Central memory CD8-positive, alpha-beta T cell (primary cell): ENCODE measurements around the gene ATP6AP2.

ENCODE experiments used
- ATAC-seq: fragments of 150-1000 bp; cut with Tn5 transposase; replicated peaks from 2 replicates; pipeline ENCODE4 v1.10.0; 2022; ENCODE audit warnings: mild to moderate bottlenecking, moderate FRiP score, moderate number of reproducible peaks; ENCODE audit not compliant: poor library complexity, severe bottlenecking; ENCODE audit errors: extremely low read depth
- DNase-seq, 2 donors: peaks; one replicate each; pipeline ENCODE4 v3.0.0; 2021; ENCODE audit warnings: low spot score in 2 of 2
- H3K27ac Mint-ChIP-seq: one replicate; pipeline ENCODE4 v1.8.0; 2022; ENCODE audit warnings: low read depth, mild to moderate bottlenecking, moderate library complexity, mixed read lengths
- H3K27me3 Mint-ChIP-seq: one replicate; pipeline ENCODE4 v1.8.0; 2022; ENCODE audit warnings: mixed read lengths
- H3K36me3 Mint-ChIP-seq: one replicate; pipeline ENCODE4 v1.8.0; 2022; ENCODE audit warnings: mild to moderate bottlenecking, moderate library complexity, mixed read lengths; ENCODE audit not compliant: insufficient read depth
- H3K4me1 Mint-ChIP-seq: one replicate; pipeline ENCODE4 v1.8.0; 2022; ENCODE audit warnings: mixed read lengths
- H3K4me3 Mint-ChIP-seq: one replicate; pipeline ENCODE4 v1.8.0; 2022; ENCODE audit warnings: mild to moderate bottlenecking, moderate library complexity, mixed read lengths
- H3K9me3 Mint-ChIP-seq: one replicate; pipeline ENCODE4 v1.8.0; 2022; ENCODE audit warnings: mixed read lengths

Gene ATP6AP2

DNA sequence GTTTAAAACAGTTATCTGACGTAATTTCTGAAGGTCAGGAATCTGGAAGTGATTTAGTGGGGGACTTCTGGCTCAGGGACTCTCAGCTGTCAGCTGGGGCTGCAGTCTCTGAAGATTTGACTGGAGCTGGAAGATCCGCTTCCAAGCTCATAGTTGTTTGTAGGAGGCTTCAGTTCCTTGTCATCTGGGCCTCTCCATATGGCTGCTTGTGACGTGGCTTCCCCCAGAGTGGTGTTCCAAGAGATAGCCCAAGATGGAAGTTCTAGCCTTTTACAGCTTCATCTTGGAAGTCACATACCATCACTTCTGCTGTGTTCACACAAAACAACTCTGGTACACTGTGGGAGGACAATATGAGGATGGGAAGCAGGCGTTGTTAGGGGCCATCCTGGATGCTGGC is 44.5 kb downstream of the ATP6AP2 start:
- Mint-ChIP-seq H3K36me3 (peaks cover 21% of the 10 kb centered on the region), H3K27me3 (no peaks in the 10 kb centered on the region), H3K27ac (no peak overlapping the region)

DNA sequence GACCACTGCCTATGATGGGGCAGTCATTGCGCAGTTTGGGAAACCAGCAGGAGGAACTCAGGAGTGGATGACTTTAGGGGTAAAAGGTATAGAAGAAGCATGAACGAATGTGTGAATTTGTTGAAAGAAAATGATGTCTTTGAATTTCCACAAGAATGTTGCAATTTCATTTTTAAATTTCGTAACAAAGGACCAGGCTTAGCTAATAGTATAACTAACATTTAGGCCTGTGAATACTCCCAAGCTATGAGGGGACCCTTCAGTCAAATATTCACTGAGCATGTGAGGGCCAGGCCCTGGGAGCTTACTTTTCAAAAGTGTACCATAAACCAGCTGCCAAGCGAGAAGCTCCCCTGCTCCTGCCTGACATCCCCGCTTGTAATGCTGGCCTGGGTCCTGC is 47.7 kb downstream of the ATP6AP2 start:
- Mint-ChIP-seq H3K27me3 (no peaks in the 10 kb centered on the region), H3K27ac (no peak overlapping the region), H3K4me1 (peaks cover 9% of the 10 kb centered on the region), H3K9me3 (no peaks in the 10 kb centered on the region), H3K4me3 (no peak overlapping the region), H3K36me3 (peaks cover 35% of the 10 kb centered on the region)
- ATAC-seq, result no peak
- no peak for DNase-seq

More for the DNA sequence above, 44.5 kb downstream of the ATP6AP2 start:
- Mint-ChIP-seq H3K4me1 (no peaks in the 10 kb centered on the region), H3K9me3 (no peaks in the 10 kb centered on the region), H3K4me3 (no peak overlapping the region)
- DNase-seq, result no peak
- no peak for ATAC-seq

DNA sequence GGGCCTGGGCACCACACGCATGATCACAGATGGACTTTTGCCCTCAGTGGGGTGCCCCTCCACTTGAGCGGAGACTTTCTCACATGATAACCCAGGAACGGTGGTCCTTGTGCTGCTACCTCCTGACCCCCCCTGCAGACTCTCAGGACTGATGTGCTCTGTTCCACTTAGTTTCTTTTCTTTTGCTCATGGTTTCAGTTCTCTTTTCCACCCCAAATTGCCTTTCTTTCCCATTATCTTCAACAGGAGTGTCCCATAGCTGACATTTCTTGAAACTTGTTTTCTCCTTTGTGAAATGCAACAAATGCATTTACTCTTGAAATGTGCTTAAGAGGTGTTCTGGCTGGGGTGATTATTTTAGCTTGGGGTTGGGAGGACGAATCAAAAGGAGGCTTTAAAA is 51.4 kb downstream of the ATP6AP2 start:
- Mint-ChIP-seq H3K36me3 (peaks cover 62% of the 10 kb centered on the region), H3K9me3 (no peaks in the 10 kb centered on the region), H3K4me3 (no peak overlapping the region), H3K27ac (no peak overlapping the region), H3K4me1 (peaks cover 17% of the 10 kb centered on the region), H3K27me3 (no peaks in the 10 kb centered on the region)
- no peak for ATAC-seq
- DNase-seq, result no peak

DNA sequence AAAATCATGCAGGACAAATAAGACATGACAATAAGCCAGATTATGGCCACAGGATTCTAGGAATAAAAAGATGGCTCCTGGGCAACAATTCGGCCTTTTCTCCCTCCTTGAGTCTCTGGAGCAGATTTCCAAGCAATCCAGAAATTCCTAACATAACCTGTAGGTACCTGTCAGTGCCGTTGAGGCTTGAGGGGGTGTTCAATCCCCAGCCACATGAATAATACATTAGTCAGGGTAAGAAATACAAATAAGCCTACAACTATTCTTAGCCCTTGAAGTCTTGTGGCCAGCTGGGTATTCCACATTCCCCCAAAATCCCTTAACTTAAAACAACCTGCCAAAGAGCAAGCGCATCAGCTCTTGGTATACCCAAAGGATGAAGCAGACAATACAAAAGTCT is 56.9 kb downstream of the ATP6AP2 start:
- DNase-seq (no peak), ATAC-seq (no peak)
- peaks cover 24% of the 10 kb centered on the region for H3K4me1 Mint-ChIP-seq
- H3K27me3 Mint-ChIP-seq, result no peaks in the 10 kb centered on the region
- no peaks in the 10 kb centered on the region for H3K9me3 Mint-ChIP-seq
- H3K36me3 Mint-ChIP-seq, result peaks cover 60% of the 10 kb centered on the region
- H3K27ac Mint-ChIP-seq, result no peak overlapping the region
- no peak overlapping the region for H3K4me3 Mint-ChIP-seq

DNA sequence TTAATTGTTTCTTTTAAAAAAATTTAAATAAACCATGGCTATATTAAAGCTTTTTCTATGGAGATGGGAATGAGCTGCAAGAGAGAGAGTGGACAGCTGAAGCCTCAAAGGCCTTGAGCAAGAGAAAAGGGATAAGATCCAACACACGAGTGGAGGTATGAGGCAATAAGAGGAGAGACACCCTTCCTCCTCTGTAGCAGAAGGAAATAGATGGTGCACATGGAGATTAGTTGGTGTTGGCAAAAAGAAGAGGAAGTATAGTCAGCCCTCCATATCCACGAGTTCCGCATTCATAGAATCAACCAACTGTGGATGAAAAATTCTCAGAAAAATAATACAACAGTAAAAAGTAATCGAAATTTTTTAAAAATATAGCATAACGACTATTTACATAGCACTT is 63.4 kb downstream of the ATP6AP2 start:
- H3K4me3 Mint-ChIP-seq, result peak overlapping the region; percentile 92
- ATAC-seq (no peak), DNase-seq (no peak)
- no peaks in the 10 kb centered on the region for H3K27me3 Mint-ChIP-seq
- H3K9me3 Mint-ChIP-seq, result no peaks in the 10 kb centered on the region
- H3K4me1 Mint-ChIP-seq, result peaks cover 40% of the 10 kb centered on the region
- peak overlapping the region; percentile 94 for H3K27ac Mint-ChIP-seq
- H3K36me3 Mint-ChIP-seq, result peaks cover 25% of the 10 kb centered on the region

DNA sequence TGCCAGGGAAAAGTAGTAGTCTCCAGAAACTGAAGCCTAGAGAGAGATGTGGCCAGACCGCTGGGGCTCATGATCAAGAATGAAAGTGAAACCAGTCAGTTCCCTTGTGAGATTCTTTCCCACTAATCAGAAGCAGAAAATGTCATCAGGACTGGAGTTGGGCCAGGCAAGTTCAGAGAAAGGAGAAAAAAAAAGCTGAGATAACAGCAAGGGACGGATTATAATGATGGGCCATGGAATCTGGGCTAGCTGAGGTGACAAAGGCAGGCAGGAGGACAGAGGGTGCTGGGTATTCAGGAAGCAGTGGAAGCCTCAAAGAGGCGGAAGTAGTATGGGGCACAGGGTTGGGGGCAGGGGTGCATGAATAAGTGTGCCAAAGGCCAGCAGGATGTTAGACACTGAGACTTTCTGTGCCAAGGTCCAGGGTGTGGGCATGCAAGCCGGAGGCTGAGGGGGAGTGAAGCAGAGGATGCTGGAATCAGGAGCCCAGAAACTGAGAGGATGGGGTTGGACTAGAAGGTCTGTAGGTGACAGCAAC is 64.1 kb downstream of the ATP6AP2 start:
- Mint-ChIP-seq H3K9me3 (no peaks in the 10 kb centered on the region), H3K4me1 (peaks cover 40% of the 10 kb centered on the region), H3K36me3 (peaks cover 23% of the 10 kb centered on the region), H3K27ac (peak overlapping the region; percentile 94), H3K4me3 (peak overlapping the region; percentile 92), H3K27me3 (no peaks in the 10 kb centered on the region)
- peak; percentile 52 for ATAC-seq
- peak in 1 of 2 donors; percentile 14 for DNase-seq

DNA sequence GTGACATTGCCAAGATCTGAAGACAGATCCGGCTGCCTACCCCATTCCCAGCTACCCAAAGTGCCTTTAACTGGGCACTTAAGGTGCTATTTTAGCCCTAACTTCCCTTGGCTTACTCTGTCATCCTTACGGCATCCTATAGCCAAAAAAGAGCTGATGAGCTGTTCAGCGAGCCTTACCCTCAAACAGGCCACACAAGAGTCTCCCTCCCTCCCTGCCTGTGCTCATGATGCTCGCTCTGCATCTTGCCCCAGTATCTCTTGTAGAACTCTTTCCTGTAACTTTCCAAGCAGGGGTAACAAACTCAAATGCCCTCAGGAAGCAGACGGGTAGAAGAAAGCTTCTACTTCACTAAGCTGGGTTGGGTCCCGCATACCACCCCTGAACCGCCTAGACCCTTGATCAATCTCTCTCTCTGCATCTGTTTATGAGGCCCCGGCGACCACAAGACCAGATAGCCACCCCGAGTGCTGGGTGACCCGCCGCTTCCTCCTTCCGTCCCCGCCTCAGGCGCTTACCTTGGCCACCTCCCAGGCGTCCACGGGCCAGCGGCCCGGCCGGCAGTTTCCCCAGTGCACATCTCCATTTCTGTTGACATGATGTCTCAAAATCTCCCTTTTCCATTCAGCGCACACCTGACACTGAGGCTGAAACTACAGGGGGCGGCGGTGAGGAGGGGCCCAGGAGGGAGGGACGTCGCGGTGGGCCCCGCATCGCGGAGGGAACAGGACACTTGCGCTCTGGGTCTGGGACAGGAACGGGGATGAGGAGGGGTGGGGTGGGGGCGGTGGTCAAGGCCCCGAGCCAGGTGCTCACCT is 65.9 kb downstream of the ATP6AP2 start:
- Mint-ChIP-seq H3K27me3 (no peaks in the 10 kb centered on the region), H3K9me3 (no peaks in the 10 kb centered on the region), H3K4me3 (peak overlapping the region; percentile 96), H3K36me3 (peaks cover 23% of the 10 kb centered on the region), H3K27ac (peak overlapping the region; percentile 95), H3K4me1 (peaks cover 42% of the 10 kb centered on the region)
- ATAC-seq, result peak; percentile 7
- peak in 1 of 2 donors; percentile 14 for DNase-seq

DNA sequence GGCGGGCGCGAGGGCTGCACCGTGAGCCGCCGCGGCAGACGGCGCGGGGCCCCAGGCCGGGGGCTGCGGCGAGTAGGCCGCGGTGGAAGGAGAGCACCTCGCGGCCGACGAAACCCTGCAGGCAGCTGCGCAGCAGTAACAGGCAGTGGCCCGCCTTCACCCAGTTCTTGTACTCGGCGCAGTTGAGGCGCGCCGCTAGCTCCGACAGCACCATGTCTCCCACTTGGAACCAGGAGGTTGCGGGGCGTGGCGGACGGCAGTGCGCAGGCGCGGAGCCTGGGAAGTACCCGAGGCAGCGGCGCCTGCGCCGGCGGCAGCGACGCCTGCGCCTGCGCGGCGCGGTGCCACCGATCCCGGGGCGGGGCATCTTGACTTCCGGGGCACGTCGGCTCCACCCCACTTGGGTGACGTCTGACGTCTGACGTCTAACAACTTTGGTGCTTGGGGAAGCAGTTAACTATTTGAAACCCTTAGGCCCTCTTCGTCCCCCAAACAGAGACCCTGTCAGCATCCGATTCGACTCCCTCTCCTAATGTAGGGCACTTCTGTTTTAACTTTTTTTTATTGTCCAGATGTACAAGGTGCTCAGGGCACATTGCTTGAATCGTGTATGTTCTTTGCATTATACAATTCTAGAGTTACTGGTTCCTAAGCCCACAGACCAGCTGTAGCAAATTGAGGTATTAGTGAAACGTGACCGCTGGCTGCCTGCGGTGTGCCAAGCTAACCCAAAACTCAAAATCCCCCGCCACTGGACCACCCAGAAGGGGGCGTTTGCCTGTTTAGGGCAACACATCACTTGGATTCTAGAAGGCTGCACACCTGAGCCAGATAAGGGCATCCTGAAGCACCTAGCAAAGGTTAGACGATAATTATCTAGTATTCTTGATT is 66.8 kb downstream of the ATP6AP2 start, which contains the start of gene CXorf38:
Gene CXorf38, minus strand, starts transcription at position 255 of the 891 bp plus-strand sequence. Its CDS starts 41 bp downstream, at position 214.
- Mint-ChIP-seq H3K27me3 (no peaks in the 10 kb centered on the region), H3K4me1 (peaks cover 36% of the 10 kb centered on the region), H3K27ac (peak within 1 kb of the TSS; percentile 95), H3K36me3 (peaks cover 17% of the 10 kb centered on the region), H3K4me3 (peak within 1 kb of the TSS; percentile 96), H3K9me3 (no peaks in the 10 kb centered on the region)
- DNase-seq, result peak; percentile 86 to 87
- peak; percentile 61 for ATAC-seq

DNA sequence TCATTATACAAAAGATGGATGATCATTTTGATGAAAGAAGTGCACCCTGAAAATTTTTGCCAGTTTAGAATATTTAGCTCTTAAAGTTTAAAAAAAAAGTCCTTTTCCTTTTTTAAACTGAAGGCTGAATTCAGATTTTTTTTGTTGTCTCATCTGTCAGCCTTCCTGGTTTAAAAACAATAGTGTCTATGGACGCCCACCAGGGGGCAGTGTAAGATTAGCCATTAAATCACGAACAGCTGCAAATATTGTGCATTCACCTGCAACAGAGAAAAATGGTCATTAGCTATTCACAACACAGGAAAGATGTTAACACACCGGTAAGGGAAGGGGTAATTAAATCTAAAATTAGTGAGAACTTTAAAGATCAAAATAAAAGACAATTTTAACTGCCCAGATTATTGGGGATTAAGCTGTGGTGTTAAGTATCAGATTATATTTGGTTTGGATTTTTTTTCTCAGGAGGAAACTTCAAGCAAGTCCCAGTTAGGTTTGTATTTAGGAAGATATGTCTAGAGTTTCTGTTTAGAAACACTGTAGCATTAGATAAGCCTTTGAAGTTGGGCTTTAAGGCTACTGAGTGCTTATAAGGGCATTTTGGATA is 71.0 kb downstream of the ATP6AP2 start:
- Mint-ChIP-seq H3K4me1 (peaks cover 8% of the 10 kb centered on the region), H3K27me3 (no peaks in the 10 kb centered on the region), H3K27ac (no peak overlapping the region), H3K9me3 (no peaks in the 10 kb centered on the region), H3K4me3 (no peak overlapping the region), H3K36me3 (peaks cover 18% of the 10 kb centered on the region)
- ATAC-seq (no peak), DNase-seq (peak; percentile 44 to 56)

DNA sequence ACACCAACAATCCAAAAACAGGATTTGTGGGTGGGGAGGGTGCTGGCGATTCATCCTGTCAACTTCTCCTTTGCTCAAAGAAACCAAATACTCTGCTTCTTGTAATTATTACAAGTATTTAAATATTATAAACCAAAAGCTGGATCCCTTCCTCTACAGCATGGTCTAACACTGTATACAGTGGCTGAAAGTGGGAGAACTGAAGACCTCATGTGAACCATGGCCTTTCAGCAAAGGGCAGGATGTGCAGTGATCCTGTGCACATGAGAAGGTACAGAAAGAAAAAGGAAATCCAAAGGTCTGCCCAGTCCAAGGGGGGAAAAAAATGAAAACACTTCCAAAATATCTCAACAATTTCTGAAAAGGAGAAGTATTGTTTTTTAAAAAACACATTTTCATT is 71.9 kb downstream of the ATP6AP2 start:
- ATAC-seq (no peak), DNase-seq (no peak)
- Mint-ChIP-seq H3K27me3 (no peaks in the 10 kb centered on the region), H3K4me3 (no peak overlapping the region), H3K9me3 (no peaks in the 10 kb centered on the region), H3K27ac (no peak overlapping the region), H3K4me1 (peaks cover 6% of the 10 kb centered on the region), H3K36me3 (peaks cover 17% of the 10 kb centered on the region)

DNA sequence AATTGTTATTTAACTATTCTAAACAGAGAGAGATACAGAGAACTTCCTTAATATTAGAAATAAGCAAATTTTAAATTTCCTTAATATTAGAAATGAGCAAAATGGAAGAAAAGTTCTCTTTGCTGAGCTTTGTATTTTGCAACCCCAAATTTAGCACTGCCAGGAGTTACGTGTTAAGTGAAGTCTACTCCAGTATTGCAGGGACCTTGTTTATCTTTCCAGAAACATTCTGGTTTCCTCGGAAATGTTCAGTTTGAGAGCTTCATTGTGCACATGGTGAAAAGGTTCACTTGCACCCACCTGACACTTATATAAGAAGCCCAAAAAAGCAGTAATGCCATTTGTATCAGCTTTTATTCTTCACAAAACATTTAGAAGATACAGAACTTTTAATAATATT is 72.8 kb downstream of the ATP6AP2 start:
- Mint-ChIP-seq H3K36me3 (peaks cover 17% of the 10 kb centered on the region), H3K4me1 (peaks cover 6% of the 10 kb centered on the region), H3K4me3 (no peak overlapping the region)

More for the DNA sequence above, 72.8 kb downstream of the ATP6AP2 start:
- H3K27me3 Mint-ChIP-seq, result no peaks in the 10 kb centered on the region
- H3K27ac Mint-ChIP-seq, result no peak overlapping the region
- no peaks in the 10 kb centered on the region for H3K9me3 Mint-ChIP-seq
- ATAC-seq (no peak), DNase-seq (no peak)
